A549 (cell line): ENCODE measurements around the gene ANKRD63. TPM values are rescaled to one million over a fixed set of nuclear protein-coding genes. Genes with fewer than 3 reads are reported as not detected.

Experiments used
- ATAC-seq, 2 experiments: fragments of 200-7000 bp in 1 of 2; fragments of >200 bp in 1 of 2; cut with Nextera tagmentation in 1 of 2; cut with Tn5 transposase in 1 of 2; 3 replicates each; pipeline versions ENCODE4 v1.8.0 to v1.9.1; 2018 to 2020; ENCODE audit warnings: mild to moderate bottlenecking in 1 of 2, moderate library complexity in 1 of 2
- CTCF ChIA-PET: fragments of 300-600 bp; sonication (Branson Sonifier 250); formaldehyde crosslinking; extraction: SDS; loops from one replicate; lab custom pipeline; 2021; ENCODE audit warnings: antibody characterized with exemption, inconsistent platforms; lab: Yijun Ruan, JAX
- POLR2A ChIA-PET: fragments of 350-600 bp; formaldehyde crosslinking; extraction: SDS; loops from one replicate; lab custom pipeline; 2021; ENCODE audit warnings: antibody characterized with exemption, inconsistent platforms; lab: Yijun Ruan, JAX
- DNase-seq, 2 experiments: peaks; one replicate each; pipeline versions ENCODE4 v3.0.0 to v3.0.0-alpha.2; 2011 to 2016; ENCODE audit warnings: low read depth in 1 of 2, low spot score in 1 of 2
- FAIRE-seq: peaks from 2 replicates; lab custom pipeline; 2011; peaks lifted over from hg19 to GRCh38; lab: Jason Lieb, UNC
- H3K27ac ChIP-seq, 2 experiments: fragments of >200 bp; sonication (Bioruptor Twin); formaldehyde crosslinking; 3 replicates each; pipeline ENCODE4 v1.5.1; 2016 to 2017
- H3K4me1 ChIP-seq: fragments of >200 bp; sonication (Bioruptor Twin); formaldehyde crosslinking; 3 replicates; pipeline ENCODE4 v1.6.1; 2016
- H3K4me2 ChIP-seq: fragments of >200 bp; sonication (Bioruptor Twin); formaldehyde crosslinking; 3 replicates; pipeline ENCODE4 v1.6.1; 2016
- H3K4me3 ChIP-seq: fragments of >200 bp; sonication (Bioruptor Twin); formaldehyde crosslinking; 3 replicates; pipeline ENCODE4 v1.5.1; 2016
- H3K9me3 ChIP-seq: fragments of >200 bp; sonication (Bioruptor Twin); formaldehyde crosslinking; 3 replicates; pipeline ENCODE4 v1.6.1; 2016
- EHF ChIP-seq: fragments of 250-450 bp; sonication (Bioruptor Pico); IDR thresholded peaks from 2 replicates; pipeline ENCODE4 v1.5.0; 2020; ENCODE audit warnings: mild to moderate bottlenecking
- EP300 ChIP-seq, 2 experiments: fragments of >200 bp; sonication (Bioruptor Twin); formaldehyde crosslinking; IDR thresholded peaks; 2 replicates in 1 of 2; 3 replicates in 1 of 2; pipeline ENCODE4 v1.6.1; 2016 to 2017
- FOSB ChIP-seq: fragments of 250-450 bp; sonication (Bioruptor Pico); IDR thresholded peaks from 2 replicates; pipeline ENCODE4 v1.5.0; 2020; ENCODE audit warnings: mild to moderate bottlenecking, moderate library complexity
- FOSL2 ChIP-seq, 2 experiments: fragments of 450-650 bp in 1 of 2; fragments of >200 bp in 1 of 2; sonication (Bioruptor Twin) in 1 of 2; formaldehyde crosslinking; IDR thresholded peaks; 2 replicates each; pipeline versions ENCODE4 v1.5.0 to v1.6.1; 2016 to 2020; ENCODE audit warnings: mild to moderate bottlenecking in 1 of 2, moderate library complexity in 1 of 2
- HOXA7 ChIP-seq: fragments of 250-450 bp; sonication (Bioruptor Pico); IDR thresholded peaks from 2 replicates; pipeline ENCODE4 v1.5.0; 2020; ENCODE audit warnings: mild to moderate bottlenecking, moderate library complexity
- JUN ChIP-seq, 2 experiments: fragments of >200 bp; sonication (Bioruptor Twin); formaldehyde crosslinking; IDR thresholded peaks; 2 replicates in 1 of 2; 3 replicates in 1 of 2; pipeline ENCODE4 v1.6.1; 2016 to 2017
- KDM5A ChIP-seq: fragments of 200-600 bp; sonication (generic); IDR thresholded peaks from 2 replicates; pipeline ENCODE4 v1.6.1; 2016; ENCODE audit warnings: antibody characterized with exemption, mild to moderate bottlenecking
- MAZ ChIP-seq: fragments of 150-350 bp; IDR thresholded peaks from 2 replicates; pipeline ENCODE4 v1.6.1; 2014; ENCODE audit warnings: antibody characterized with exemption, low read depth, low read length, borderline replicate concordance
- MYC ChIP-seq: IDR thresholded peaks from 2 replicates; pipeline ENCODE4 v1.6.1; 2012; ENCODE audit warnings: mild to moderate bottlenecking, inconsistent platforms, low read length, improper control_type of control experiment, borderline replicate concordance
- PHF8 ChIP-seq: fragments of 200-600 bp; sonication (generic); IDR thresholded peaks from 2 replicates; pipeline ENCODE4 v1.6.1; 2016; ENCODE audit warnings: low read depth, mild to moderate bottlenecking, antibody characterized with exemption, moderate library complexity, borderline replicate concordance
- POLR2A ChIP-seq: IDR thresholded peaks from 2 replicates; pipeline ENCODE4 v1.6.1; 2012; ENCODE audit warnings: mild to moderate bottlenecking, low read length
- RARB ChIP-seq: fragments of 250-450 bp; sonication (Bioruptor Pico); IDR thresholded peaks from 2 replicates; pipeline ENCODE4 v1.8.0; 2021; ENCODE audit warnings: mild to moderate bottlenecking, moderate library complexity
- RCOR1 ChIP-seq: fragments of 150-350 bp; IDR thresholded peaks from 2 replicates; pipeline ENCODE4 v1.6.1; 2014; ENCODE audit warnings: antibody characterized with exemption, low read length, low read depth
- RFX5 ChIP-seq: fragments of 450-650 bp; IDR thresholded peaks from 2 replicates; pipeline ENCODE4 v1.7.1; 2014; ENCODE audit warnings: antibody characterized with exemption, mild to moderate bottlenecking, moderate library complexity
- SMC3 ChIP-seq: fragments of >200 bp; sonication (Bioruptor Twin); formaldehyde crosslinking; IDR thresholded peaks from 3 replicates; pipeline ENCODE4 v1.6.1; 2018; ENCODE audit warnings: inconsistent platforms
- TFCP2L1 ChIP-seq: fragments of 250-450 bp; sonication (Bioruptor Pico); IDR thresholded peaks from 2 replicates; pipeline ENCODE4 v1.5.0; 2021; ENCODE audit warnings: mild to moderate bottlenecking
- TP53 ChIP-seq: fragments of 250-450 bp; sonication (Bioruptor Pico); IDR thresholded peaks from 2 replicates; pipeline ENCODE4 v1.5.0; 2021; ENCODE audit warnings: mild to moderate bottlenecking, moderate library complexity
- WGBS: methylation state at CpG from one replicate; pipeline ENCODE4 v1.1.6; 2017; ENCODE audit errors: missing lambda C conversion rate; 5-methylcytosine and 5-hydroxymethylcytosine counted together
- polyA plus RNA-seq, 4 experiments: library from polyadenylated mRNA; depleted of rRNA in 3 of 4; stranded (reverse); fragments of >200 nt; fragmentation: RNase III in 1 of 4; extraction: RNeasy Plus Mini Kit Qiagen cat#74134 plus additional on column Dnase treatment in 1 of 4; gene quantifications; 2 replicates in 3 of 4; 3 replicates in 1 of 4; pipeline ENCODE4 v1.2.3, GENCODE V29; 2011 to 2017
- TF ChIP-seq, protein P1 (sequence below): IDR thresholded peaks from 2 replicates; pipeline ENCODE4 v1.6.1; 2012
- TF ChIP-seq, protein P2 (sequence below): fragments of 150-350 bp; IDR thresholded peaks from 2 replicates; pipeline ENCODE4 v1.6.1; 2014; ENCODE audit warnings: low read depth, mild to moderate bottlenecking, low read length
- TF ChIP-seq, protein P3 (sequence below): fragments of >200 bp; sonication (Bioruptor Twin); formaldehyde crosslinking; IDR thresholded peaks from 3 replicates; pipeline ENCODE4 v1.5.1; 2016
- TF ChIP-seq, protein P4 (sequence below): fragments of 250-450 bp; sonication (Bioruptor Pico); IDR thresholded peaks from 2 replicates; pipeline ENCODE4 v1.5.0; 2021; ENCODE audit warnings: mild to moderate bottlenecking, moderate library complexity, borderline replicate concordance

The ANKRD63 gene
- polyA plus RNA-seq, 2 of the 4 experiments (the other 2 are of a cell fraction) = 0.25 TPM; not detected in 1

DNA sequence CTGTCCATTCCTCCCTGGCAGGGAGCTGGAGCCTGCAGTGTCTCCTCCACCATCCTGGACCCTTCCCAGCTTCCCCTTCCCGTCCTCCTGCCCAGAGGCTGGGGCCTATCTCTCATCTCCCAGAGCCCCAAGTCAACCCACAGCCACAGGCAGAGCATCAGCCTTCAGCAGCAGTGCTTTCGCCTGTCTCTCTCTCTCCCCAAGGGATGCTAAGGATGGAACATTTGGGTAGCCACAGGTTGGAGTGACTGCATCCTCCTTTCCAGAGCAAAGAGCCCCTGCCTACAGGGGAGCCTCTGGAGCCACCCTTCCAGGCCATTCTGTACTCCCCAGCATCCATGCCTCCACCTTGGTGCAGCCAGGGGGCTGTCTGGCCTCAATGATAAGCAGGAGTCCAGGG lies 20.7 kb upstream of the ANKRD63 start:
- 31% methylated on average over 2 of the region's 2 CpGs for WGBS
- Histone ChIP-seq H3K27ac (no peak overlapping the region), H3K4me2 (no peak overlapping the region), H3K9me3 (peaks cover 6% of the 10 kb centered on the region; the same call in 2 of the 3 replicates), H3K4me1 (no peaks in the 10 kb centered on the region), H3K4me3 (no peak overlapping the region)
- DNase-seq = no peak
- TF ChIP-seq MYC (no peak), PHF8 (no peak), RARB (CRISPR knock-in tag) (no peak), KDM5A (no peak), EHF (CRISPR knock-in tag) (no peak), MAZ (no peak), FOSB (CRISPR knock-in tag) (no peak), TFCP2L1 (CRISPR knock-in tag) (no peak), TP53 (CRISPR knock-in tag) (no peak), JUN (IDR thresholded peaks at IDR 0.05) (no peak), RCOR1 (no peak)
- TF ChIP-seq, protein P1, sequence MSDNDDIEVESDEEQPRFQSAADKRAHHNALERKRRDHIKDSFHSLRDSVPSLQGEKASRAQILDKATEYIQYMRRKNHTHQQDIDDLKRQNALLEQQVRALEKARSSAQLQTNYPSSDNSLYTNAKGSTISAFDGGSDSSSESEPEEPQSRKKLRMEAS = no peak
- TF ChIP-seq, protein P2, sequence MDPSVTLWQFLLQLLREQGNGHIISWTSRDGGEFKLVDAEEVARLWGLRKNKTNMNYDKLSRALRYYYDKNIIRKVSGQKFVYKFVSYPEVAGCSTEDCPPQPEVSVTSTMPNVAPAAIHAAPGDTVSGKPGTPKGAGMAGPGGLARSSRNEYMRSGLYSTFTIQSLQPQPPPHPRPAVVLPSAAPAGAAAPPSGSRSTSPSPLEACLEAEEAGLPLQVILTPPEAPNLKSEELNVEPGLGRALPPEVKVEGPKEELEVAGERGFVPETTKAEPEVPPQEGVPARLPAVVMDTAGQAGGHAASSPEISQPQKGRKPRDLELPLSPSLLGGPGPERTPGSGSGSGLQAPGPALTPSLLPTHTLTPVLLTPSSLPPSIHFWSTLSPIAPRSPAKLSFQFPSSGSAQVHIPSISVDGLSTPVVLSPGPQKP = no peak
- TF ChIP-seq, protein P3, sequence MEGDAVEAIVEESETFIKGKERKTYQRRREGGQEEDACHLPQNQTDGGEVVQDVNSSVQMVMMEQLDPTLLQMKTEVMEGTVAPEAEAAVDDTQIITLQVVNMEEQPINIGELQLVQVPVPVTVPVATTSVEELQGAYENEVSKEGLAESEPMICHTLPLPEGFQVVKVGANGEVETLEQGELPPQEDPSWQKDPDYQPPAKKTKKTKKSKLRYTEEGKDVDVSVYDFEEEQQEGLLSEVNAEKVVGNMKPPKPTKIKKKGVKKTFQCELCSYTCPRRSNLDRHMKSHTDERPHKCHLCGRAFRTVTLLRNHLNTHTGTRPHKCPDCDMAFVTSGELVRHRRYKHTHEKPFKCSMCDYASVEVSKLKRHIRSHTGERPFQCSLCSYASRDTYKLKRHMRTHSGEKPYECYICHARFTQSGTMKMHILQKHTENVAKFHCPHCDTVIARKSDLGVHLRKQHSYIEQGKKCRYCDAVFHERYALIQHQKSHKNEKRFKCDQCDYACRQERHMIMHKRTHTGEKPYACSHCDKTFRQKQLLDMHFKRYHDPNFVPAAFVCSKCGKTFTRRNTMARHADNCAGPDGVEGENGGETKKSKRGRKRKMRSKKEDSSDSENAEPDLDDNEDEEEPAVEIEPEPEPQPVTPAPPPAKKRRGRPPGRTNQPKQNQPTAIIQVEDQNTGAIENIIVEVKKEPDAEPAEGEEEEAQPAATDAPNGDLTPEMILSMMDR = no peak
- FAIRE-seq = no peak
- ChIA-PET CTCF (interaction anchor here (0.7 to 2.0 kb wide), 6 partner anchors 14 to 35 kb away, joined by 3 to 7 read pairs (median 3); no protein-coding TSS in a partner anchor), POLR2A (no interaction called here)
- ATAC-seq = no peak

DNA sequence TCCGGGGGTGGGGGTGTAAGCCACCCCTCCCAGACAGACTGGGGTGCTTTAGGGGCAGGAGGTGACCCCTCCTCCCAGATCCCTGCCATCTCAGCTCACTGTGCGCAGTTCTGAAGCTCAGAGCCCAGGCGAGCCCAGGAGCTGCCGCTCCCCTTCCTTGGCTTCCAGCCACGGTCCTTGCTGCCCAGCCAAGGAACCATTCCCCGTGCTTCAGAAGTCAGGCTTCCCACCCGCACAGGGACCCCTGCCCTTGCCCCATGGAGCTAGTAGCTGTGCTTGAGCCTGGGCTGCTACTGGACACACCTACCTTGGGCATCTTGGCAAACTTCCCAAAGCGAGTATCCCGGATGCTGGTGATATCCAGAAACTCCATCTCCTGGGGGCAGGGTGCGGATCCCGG lies 20.1 kb upstream of the ANKRD63 start:
- CTCF ChIA-PET = interaction anchor here (0.7 to 2.0 kb wide), 7 partner anchors 14 to 36 kb away, joined by 3 to 9 read pairs (median 3); no protein-coding TSS in a partner anchor
- TF ChIP-seq HOXA7 (CRISPR knock-in tag) (no peak), KDM5A (no peak), POLR2A (no peak)
- TF ChIP-seq, protein P4, sequence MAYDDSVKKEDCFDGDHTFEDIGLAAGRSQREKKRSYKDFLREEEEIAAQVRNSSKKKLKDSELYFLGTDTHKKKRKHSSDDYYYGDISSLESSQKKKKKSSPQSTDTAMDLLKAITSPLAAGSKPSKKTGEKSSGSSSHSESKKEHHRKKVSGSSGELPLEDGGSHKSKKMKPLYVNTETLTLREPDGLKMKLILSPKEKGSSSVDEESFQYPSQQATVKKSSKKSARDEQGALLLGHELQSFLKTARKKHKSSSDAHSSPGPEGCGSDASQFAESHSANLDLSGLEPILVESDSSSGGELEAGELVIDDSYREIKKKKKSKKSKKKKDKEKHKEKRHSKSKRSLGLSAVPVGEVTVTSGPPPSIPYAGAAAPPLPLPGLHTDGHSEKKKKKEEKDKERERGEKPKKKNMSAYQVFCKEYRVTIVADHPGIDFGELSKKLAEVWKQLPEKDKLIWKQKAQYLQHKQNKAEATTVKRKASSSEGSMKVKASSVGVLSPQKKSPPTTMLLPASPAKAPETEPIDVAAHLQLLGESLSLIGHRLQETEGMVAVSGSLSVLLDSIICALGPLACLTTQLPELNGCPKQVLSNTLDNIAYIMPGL (CRISPR knock-in tag) = no peak
- POLR2A ChIA-PET = no interaction called here
- Histone ChIP-seq H3K4me2 (no peak overlapping the region), H3K9me3 (peaks cover 6% of the 10 kb centered on the region; the same call in 2 of the 3 replicates), H3K4me1 (no peaks in the 10 kb centered on the region), H3K27ac (no peak overlapping the region), H3K4me3 (no peak overlapping the region)
- no peak for FAIRE-seq
- 76% methylated on average over 5 of the region's 11 CpGs for WGBS
- ATAC-seq = no peak
- DNase-seq = no peak

DNA sequence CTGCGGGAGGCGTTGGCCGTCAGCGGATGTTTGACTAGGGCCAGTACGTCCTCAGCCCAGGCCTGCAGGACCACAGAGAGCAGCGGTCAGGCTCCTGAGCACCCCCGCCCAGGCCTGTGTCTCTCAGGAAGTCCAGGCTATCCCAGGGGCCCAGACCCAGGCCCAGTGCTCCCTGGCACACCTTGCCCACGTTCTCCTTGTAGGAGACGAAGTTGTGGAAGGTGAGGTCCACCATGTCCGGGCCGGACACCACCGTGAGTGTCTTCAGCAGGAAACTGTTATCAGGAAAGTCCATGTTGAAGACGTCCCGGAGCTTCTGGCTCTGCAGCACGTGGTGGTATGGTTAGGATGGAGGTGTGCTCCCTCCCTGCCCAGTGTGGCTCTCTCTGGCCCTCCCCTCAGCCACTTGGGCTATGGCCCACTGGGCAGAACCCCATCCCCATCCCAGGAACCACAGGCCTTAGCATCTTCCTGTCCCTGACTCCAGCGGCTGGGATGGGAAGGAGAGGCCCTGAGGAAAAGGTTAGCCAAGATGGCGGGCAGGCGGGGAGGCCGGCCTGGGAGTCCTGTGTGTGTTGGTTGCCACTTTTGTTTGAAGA lies 19.5 kb upstream of the ANKRD63 start:
- CTCF ChIA-PET = interaction anchor here (1.0 to 2.4 kb wide), 6 partner anchors 13 to 36 kb away, joined by 3 to 9 read pairs (median 5); no protein-coding TSS in a partner anchor
- TF ChIP-seq POLR2A (no peak), FOSL2 (IDR thresholded peaks at IDR 0.05) (no peak), FOSL2 (CRISPR knock-in tag; IDR thresholded peaks at IDR 0.05) (no peak), SMC3 (no peak), EP300 (IDR thresholded peaks at IDR 0.05) (no peak), RFX5 (no peak)
- no peak overlapping the region for H3K4me2 ChIP-seq
- H3K9me3 ChIP-seq = peaks cover 6% of the 10 kb centered on the region; the same call in 2 of the 3 replicates
- DNase-seq (no peak), FAIRE-seq (no peak), ATAC-seq (no peak)
- no peaks in the 10 kb centered on the region for H3K4me1 ChIP-seq
- H3K27ac ChIP-seq = no peak overlapping the region
- no peak overlapping the region for H3K4me3 ChIP-seq
- WGBS = 66% methylated on average over 12 of the region's 19 CpGs
- POLR2A ChIA-PET = no interaction called here
